IMR-90 (cell line): Measurements from ENCODE around the gene AKT3. TPM values are rescaled to one million over a fixed set of nuclear protein-coding genes. Genes with fewer than 3 reads are reported as not detected.

Experiments
- ATAC-seq: fragments of 200-7000 bp; cut with Tn5 transposase; 2 replicates; pipeline ENCODE4 v1.9.1; 2020; ENCODE audit warnings: low read depth, mild to moderate bottlenecking, moderate library complexity
- BruUV-seq: library from RNA; stranded (reverse); fragments of 400-500 nt; replicated peaks from 2 replicates; lab custom pipeline; 2021; lab: Mats Ljungman, UMichigan
- CTCF ChIA-PET: fragments of 300-600 bp; formaldehyde crosslinking; extraction: SDS; loops from one replicate; lab custom pipeline; 2021; ENCODE audit warnings: antibody characterized with exemption; lab: Yijun Ruan, JAX
- POLR2A ChIA-PET: fragments of 300-600 bp; sonication (Branson Sonifier 250); formaldehyde crosslinking; loops from one replicate; lab custom pipeline; 2022; ENCODE audit warnings: antibody characterized with exemption; ENCODE audit not compliant: unreplicated experiment; lab: Charles Lee
- DNase-seq: peaks from one replicate; pipeline ENCODE4 v3.0.0; 2013
- H2AFZ ChIP-seq: replicated peaks from 2 replicates; pipeline ENCODE3; 2013; ENCODE audit warnings: low read length, mild to moderate bottlenecking; ENCODE audit not compliant: poor library complexity
- H2AK5ac ChIP-seq: 2 replicates; pipeline ENCODE4 v1.6.1; 2013; ENCODE audit warnings: low read depth, low read length, inconsistent platforms
- H2AK9ac ChIP-seq: replicated peaks from 2 replicates; pipeline ENCODE3; 2013; ENCODE audit warnings: mild to moderate bottlenecking, low read depth, low read length, moderate library complexity; ENCODE audit not compliant: poor library complexity
- H2BK120ac ChIP-seq: 2 replicates; pipeline ENCODE4 v1.6.1; 2013; ENCODE audit warnings: low read depth, low read length, inconsistent platforms
- H2BK15ac ChIP-seq: 3 replicates; pipeline ENCODE4 v1.6.1; 2013; ENCODE audit warnings: low read depth, low read length, inconsistent platforms
- H2BK20ac ChIP-seq: 2 replicates; pipeline ENCODE4 v1.6.1; 2013; ENCODE audit warnings: low read depth, mild to moderate bottlenecking, inconsistent platforms, low read length, moderate library complexity
- H2BK5ac ChIP-seq: 2 replicates; pipeline ENCODE4 v1.6.1; 2013; ENCODE audit warnings: mild to moderate bottlenecking, low read depth, low read length, inconsistent platforms; ENCODE audit not compliant: poor library complexity, severe bottlenecking
- H3K14ac ChIP-seq: replicated peaks from 2 replicates; pipeline ENCODE4 v1.6.1; 2013; ENCODE audit warnings: low read depth, low read length, inconsistent platforms
- H3K18ac ChIP-seq: 2 replicates; pipeline ENCODE4 v1.6.1; 2013; ENCODE audit warnings: low read depth, low read length, control low read depth
- H3K23ac ChIP-seq: 2 replicates; pipeline ENCODE4 v1.6.1; 2013; ENCODE audit warnings: low read depth, low read length, inconsistent platforms
- H3K27ac ChIP-seq: 2 replicates; pipeline ENCODE4 v1.5.1; 2013; ENCODE audit warnings: mild to moderate bottlenecking, control low read depth, low read length; ENCODE audit not compliant: insufficient read depth
- H3K27me3 ChIP-seq: 2 replicates; pipeline ENCODE4 v1.6.1; 2013; ENCODE audit warnings: low read length; ENCODE audit not compliant: control insufficient read depth, insufficient read depth
- H3K36me3 ChIP-seq: 2 replicates; pipeline ENCODE4 v1.6.1; 2013; ENCODE audit warnings: low read length, mixed read lengths; ENCODE audit not compliant: control insufficient read depth, insufficient read depth
- H3K4ac ChIP-seq: 2 replicates; pipeline ENCODE4 v1.6.1; 2013; ENCODE audit warnings: low read depth, low read length, inconsistent platforms
- H3K4me1 ChIP-seq: 2 replicates; pipeline ENCODE4 v1.6.1; 2013; ENCODE audit warnings: low read length, mixed read lengths; ENCODE audit not compliant: control insufficient read depth, insufficient read depth
- H3K4me2 ChIP-seq: 2 replicates; pipeline ENCODE4 v1.6.1; 2013; ENCODE audit warnings: low read depth, mild to moderate bottlenecking, control low read depth, low read length, moderate library complexity
- H3K4me3 ChIP-seq: 2 replicates; pipeline ENCODE4 v1.5.1; 2013; ENCODE audit warnings: low read depth, mild to moderate bottlenecking, control low read depth, low read length, moderate library complexity; ENCODE audit not compliant: insufficient read depth
- H3K56ac ChIP-seq: 2 replicates; pipeline ENCODE4 v1.6.1; 2013; ENCODE audit warnings: low read length, inconsistent platforms; ENCODE audit not compliant: insufficient read depth; ENCODE audit errors: extremely low read depth
- H3K79me1 ChIP-seq, 2 experiments: 2 replicates each; pipeline ENCODE4 v1.6.1; 2013; ENCODE audit warnings: low read length in 2 of 2, inconsistent platforms in 1 of 2, low read depth in 1 of 2
- H3K9ac ChIP-seq: 2 replicates; pipeline ENCODE4 v1.6.1; 2013; ENCODE audit warnings: low read depth, low read length, control low read depth
- H3K9me1 ChIP-seq: 2 replicates; pipeline ENCODE4 v1.6.1; 2013; ENCODE audit warnings: low read length, inconsistent platforms; ENCODE audit not compliant: insufficient read depth
- H3K9me3 ChIP-seq: 2 replicates; pipeline ENCODE4 v1.6.1; 2013; ENCODE audit warnings: low read length; ENCODE audit not compliant: control insufficient read depth, insufficient read depth
- H4K20me1 ChIP-seq: 2 replicates; pipeline ENCODE4 v1.6.1; 2013; ENCODE audit warnings: low read length, inconsistent platforms; ENCODE audit not compliant: insufficient read depth
- H4K5ac ChIP-seq: 2 replicates; pipeline ENCODE4 v1.6.1; 2013; ENCODE audit warnings: mild to moderate bottlenecking, low read depth, low read length, control low read depth
- H4K8ac ChIP-seq, 2 experiments: 2 replicates each; pipeline ENCODE4 v1.6.1; 2013; ENCODE audit warnings: low read depth in 2 of 2, low read length in 2 of 2, control low read depth in 1 of 2, inconsistent platforms in 1 of 2
- H4K91ac ChIP-seq: 2 replicates; pipeline ENCODE4 v1.6.1; 2013; ENCODE audit warnings: low read depth, low read length, inconsistent platforms; ENCODE audit not compliant: insufficient read depth
- CEBPB ChIP-seq: IDR thresholded peaks from 2 replicates; pipeline ENCODE4 v1.6.1; 2012; ENCODE audit warnings: low read depth, low read length, improper control_type of control experiment
- CTCF ChIP-seq: conservative IDR thresholded peaks from 2 replicates; pipeline ENCODE4 v1.5.1; 2012; ENCODE audit warnings: mild to moderate bottlenecking, low read depth, low read length, improper control_type of control experiment
- MAZ ChIP-seq: IDR thresholded peaks from 2 replicates; pipeline ENCODE4 v1.6.1; 2012; ENCODE audit warnings: low read depth, mild to moderate bottlenecking, low read length, improper control_type of control experiment, moderate library complexity, borderline replicate concordance
- RCOR1 ChIP-seq: IDR thresholded peaks from 2 replicates; pipeline ENCODE4 v1.6.1; 2012; ENCODE audit warnings: mild to moderate bottlenecking, low read length, improper control_type of control experiment; ENCODE audit not compliant: insufficient replicate concordance
- WGBS, 2 experiments: methylation state at CpG; one replicate each; pipeline versions ENCODE4 v1.1.5 to v1.1.7; 2013; ENCODE audit warnings: missing lambda C conversion rate in 2 of 2; ENCODE audit not compliant: insufficient read length in 1 of 2; ENCODE audit errors: extremely low coverage in 2 of 2; 5-methylcytosine and 5-hydroxymethylcytosine counted together
- dilution Hi-C: fragments of 300-500 bp; cut with HindIII; formaldehyde crosslinking; loops from one replicate; pipeline ENCODE4 v1.14.3; 2018; ENCODE audit warnings: low sequenced_read_pairs; ENCODE audit not compliant: unreplicated experiment
- in situ Hi-C: fragments of 300-500 bp; cut with MboI; formaldehyde crosslinking; loops from 3 replicates; pipeline ENCODE4 v1.14.3; 2019; ENCODE audit warnings: low sequenced_read_pairs, inconsistent platforms, mixed read lengths
- intact Hi-C: fragments of 100-400 bp; cut with micrococcal nuclease; formaldehyde crosslinking; loops from 2 replicates; pipeline ENCODE4 v1.10.0; 2022
- polyA plus RNA-seq, 3 experiments: library from polyadenylated mRNA; depleted of rRNA; stranded (reverse); fragments of >200 nt; gene quantifications; 2 replicates each; pipeline ENCODE4 v1.2.3, GENCODE V29; 2012; ENCODE audit warnings: low replicate concordance in 1 of 3
- total RNA-seq: library from RNA; depleted of rRNA; stranded (reverse); fragments of >200 nt; gene quantifications from 2 replicates; pipeline ENCODE4 v1.2.3, GENCODE V29; 2012

The AKT3 gene
- total and polyA plus RNA-seq, 2 of the 4 experiments (the other 2 are of a cell fraction), result 15.2 to 19.4 TPM

- H3K4ac ChIP-seq, result peak overlapping the region; percentile 83
- no peak overlapping the region for H2AK9ac ChIP-seq
- no peak overlapping the region for H3K4me3 ChIP-seq
- no peak overlapping the region for H3K27ac ChIP-seq
- H4K5ac ChIP-seq, result no peak overlapping the region
- H3K9me1 ChIP-seq, result peaks cover 3% of the 10 kb centered on the region
- H3K4me2 ChIP-seq, result peak overlapping the region; percentile 43; the same call in 1 of the 2 replicates
- H3K4me1 ChIP-seq, result peaks cover 4% of the 10 kb centered on the region
- H3K23ac ChIP-seq, result peak overlapping the region; percentile 77
- no peak overlapping the region for H3K56ac ChIP-seq
- TF ChIP-seq CEBPB (no peak), CTCF (no peak), MAZ (no peak), RCOR1 (no peak)
- peaks cover 8% of the 10 kb centered on the region for H3K9me3 ChIP-seq
- H4K20me1 ChIP-seq, result 0 out of 2 replicates have a peak, but pooled peaks cover 3% of the 10 kb centered on the region
- H3K14ac ChIP-seq, result peak overlapping the region; percentile 79
- no peak overlapping the region for H3K18ac ChIP-seq
- no CpG with 5 or more reads among the region's 7 CpGs for WGBS, 2 experiments
- in situ Hi-C loops (no loop called here), dilution Hi-C loops (no loop called here), intact Hi-C loops (no loop called here)
- no TSS peak for BruUV-seq
- H4K8ac ChIP-seq, result no peak overlapping the region
- POLR2A ChIA-PET, result no interaction called here
- H2BK15ac ChIP-seq, result peak overlapping the region; percentile 28; the same call in 1 of the 3 replicates
- no peak overlapping the region for H2BK5ac ChIP-seq
- peak; percentile 71 for ATAC-seq
- H3K36me3 ChIP-seq, result peaks cover 5% of the 10 kb centered on the region
- peak overlapping the region; percentile 81; the same call in 1 of the 2 replicates for H2BK20ac ChIP-seq
- peaks cover 0 to 4% of the 10 kb centered on the region in 2 experiments; a peak in 2 of 4 replicates for H3K79me1 ChIP-seq
- DNase-seq, result peak; percentile 70
- H2AFZ ChIP-seq, result peak overlapping the region; percentile 4
- peak overlapping the region; percentile 63 for H2AK5ac ChIP-seq
- H4K91ac ChIP-seq, result no peak overlapping the region
- CTCF ChIA-PET, result no interaction called here
- peak overlapping the region; percentile 67 for H2BK120ac ChIP-seq
- H3K9ac ChIP-seq, result no peak overlapping the region
- H3K27me3 ChIP-seq, result no peaks in the 10 kb centered on the region
These were observed 290.4 kb downstream of the AKT3 start for GRCh38 chr1:243559575-243560162.
